CMK (cell line): Measurements from ENCODE around the gene POLG.
"Not testable (repeated sequence)": the region's sequence is repeated elsewhere in the genome, so short reads cannot be mapped to it uniquely, and the experiment has no call there.

Experiments used
- DNase-seq: peaks from one replicate; pipeline ENCODE4 v3.0.0-alpha.2; 2010; ENCODE audit warnings: low read depth

The POLG gene

GRCh38 chr15:89278307-89278706, 56.3 kb downstream of the POLG start:
- no peak for DNase-seq

GRCh38 chr15:89277281-89277680, 57.3 kb downstream of the POLG start:
- not testable (repeated sequence) for DNase-seq
